CD4-positive, alpha-beta memory T cell (primary cell): ENCODE data around the gene COA3. TPM values are rescaled to one million over a fixed set of nuclear protein-coding genes. Genes with fewer than 3 reads are reported as not detected.
A peak's percentile ranks its signal among the peaks of the same experiment; 100 is the strongest.

Experiments used
- CTCF ChIA-PET: fragments of 350-600 bp; sonication (Branson Sonifier 250); formaldehyde crosslinking; loops from one replicate; lab custom pipeline; 2021; ENCODE audit warnings: inconsistent platforms; ENCODE audit not compliant: partially characterized antibody; lab: Charles Lee
- POLR2A ChIA-PET: fragments of 350-600 bp; sonication (Branson Sonifier 250); formaldehyde crosslinking; loops from one replicate; lab custom pipeline; 2021; ENCODE audit not compliant: partially characterized antibody; lab: Charles Lee
- DNase-seq, 5 donors: peaks; one replicate each; pipeline versions ENCODE4 v3.0.0 to v3.0.0-alpha.2; 2020 to 2022; ENCODE audit warnings: mixed read lengths in 1 of 5
- H3K27ac ChIP-seq: one replicate; pipeline ENCODE4 v1.7.0; 2013; ENCODE audit warnings: low read depth, low read length
- H3K27me3 ChIP-seq: 2 replicates; pipeline ENCODE4 v1.7.0; 2013; ENCODE audit warnings: mild to moderate bottlenecking, low read length, moderate library complexity; ENCODE audit not compliant: insufficient read depth
- H3K36me3 ChIP-seq: 2 replicates; pipeline ENCODE4 v1.7.0; 2013; ENCODE audit warnings: mild to moderate bottlenecking, low read length, moderate library complexity; ENCODE audit not compliant: insufficient read depth
- H3K4me1 ChIP-seq: 2 replicates; pipeline ENCODE4 v1.7.0; 2013; ENCODE audit warnings: mild to moderate bottlenecking, low read length, moderate library complexity; ENCODE audit not compliant: insufficient read depth
- H3K4me3 ChIP-seq, 2 donors: one replicate each; pipeline ENCODE4 v1.7.0; 2013; ENCODE audit warnings: low read length in 2 of 2, mild to moderate bottlenecking in 1 of 2
- H3K9me3 ChIP-seq, 2 donors: one replicate each; pipeline ENCODE4 v1.7.0; 2013; ENCODE audit warnings: low read length in 2 of 2, control low read depth in 1 of 2; ENCODE audit not compliant: control insufficient read depth in 1 of 2
- H3K27ac Mint-ChIP-seq, 7 donors: one replicate each; pipeline ENCODE4 v1.8.0; 2020 to 2021; ENCODE audit warnings: mixed read lengths in 7 of 7, mild to moderate bottlenecking in 6 of 7, inconsistent platforms in 3 of 7, moderate library complexity in 3 of 7
- H3K27me3 Mint-ChIP-seq, 2 donors: one replicate each; pipeline ENCODE4 v1.8.0; 2020 to 2021; ENCODE audit warnings: mixed read lengths in 2 of 2
- H3K36me3 Mint-ChIP-seq, 2 donors: one replicate each; pipeline ENCODE4 v1.8.0; 2020 to 2021; ENCODE audit warnings: mixed read lengths in 2 of 2, inconsistent platforms in 1 of 2, mild to moderate bottlenecking in 1 of 2
- H3K4me1 Mint-ChIP-seq, 4 donors: one replicate each; pipeline ENCODE4 v1.8.0; 2020 to 2021; ENCODE audit warnings: mixed read lengths in 4 of 4, mild to moderate bottlenecking in 1 of 4
- H3K4me3 Mint-ChIP-seq, 8 donors: one replicate each; pipeline ENCODE4 v1.8.0; 2020 to 2021; ENCODE audit warnings: mixed read lengths in 8 of 8, mild to moderate bottlenecking in 7 of 8, moderate library complexity in 6 of 8, inconsistent platforms in 3 of 8
- H3K9me3 Mint-ChIP-seq, 8 donors: one replicate each; pipeline ENCODE4 v1.8.0; 2020 to 2021; ENCODE audit warnings: mixed read lengths in 8 of 8, mild to moderate bottlenecking in 5 of 8, inconsistent platforms in 3 of 8, moderate library complexity in 1 of 8
- intact Hi-C: fragments of 100-400 bp; cut with micrococcal nuclease; formaldehyde crosslinking; loops from one replicate; pipeline ENCODE4 v1.15.1; 2023
- polyA plus RNA-seq, 2 donors: library from polyadenylated mRNA; unstranded; fragments of 300-500 nt; fragmentation: Illumina TruSeq; gene quantifications; one replicate each; pipeline ENCODE4 v1.2.3, GENCODE V29; 2021
- total RNA-seq, 2 experiments: library from RNA; stranded (reverse); gene quantifications; one replicate each; pipeline ENCODE4 v1.2.3, GENCODE V29; 2021

COA3 gene
- total and polyA plus RNA-seq, 4 experiments from 2014 or later, result 27.7 to 153 (median 70.0) TPM

DNA sequence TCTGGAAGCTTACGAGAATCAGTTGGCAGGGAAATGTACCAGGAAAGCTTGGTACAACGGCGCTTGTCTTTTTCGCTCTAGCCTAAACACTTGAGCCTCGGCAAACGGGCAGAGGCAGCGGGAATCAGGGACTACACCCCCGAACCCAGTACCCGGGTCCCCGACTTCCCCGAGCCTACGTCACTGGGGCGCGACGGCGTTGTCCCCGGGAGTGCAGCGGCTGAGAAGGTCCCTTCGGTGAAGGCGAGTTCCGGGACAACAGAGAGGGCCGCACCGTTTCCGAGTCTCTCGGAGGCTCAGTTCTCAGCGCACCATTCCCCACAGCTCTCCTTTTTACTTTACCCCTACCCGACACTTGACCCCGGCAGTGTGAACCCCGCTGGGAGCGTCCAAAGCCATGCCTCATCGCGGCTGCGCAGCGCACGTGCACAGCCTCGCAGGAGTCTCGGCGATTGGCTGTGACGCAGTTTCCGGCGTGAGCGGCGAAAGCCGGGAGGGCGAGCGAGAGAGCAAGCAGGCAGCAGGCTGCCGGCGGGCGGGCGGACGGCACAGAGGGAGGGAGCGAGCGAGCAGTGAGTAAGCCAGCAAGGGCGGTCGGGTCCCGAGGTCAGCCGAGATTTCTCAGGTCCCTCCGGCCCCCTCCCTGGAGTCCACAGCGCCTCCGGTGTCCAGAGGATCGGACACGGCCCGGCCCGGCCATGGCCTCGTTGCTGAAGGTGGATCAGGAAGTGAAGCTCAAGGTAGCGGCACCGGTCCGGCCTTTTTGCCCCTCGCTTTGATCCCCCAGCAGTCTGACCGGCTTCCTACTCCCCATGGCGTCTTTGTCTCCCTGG, 34.6 kb upstream of the COA3 start, which contains the start of gene PSME3:
Gene PSME3, plus strand, starts transcription at position 464 of the 833 bp plus-strand sequence. Its CDS starts 235 bp downstream, at position 699.
- peaks cover 19 to 31% (median 25%) of the 10 kb centered on the region in 4 donors for H3K4me1 Mint-ChIP-seq
- intact Hi-C loops, result loop anchor here (1.0 to 10.0 kb wide), 2 partner anchors 9 to 652 kb away; partner anchors contain the start of genes BECN1 and DHX8
- DNase-seq, result peak; percentile 88 to 92 (median 90)

GRCh38 chr17:42832213-42832933, 33.9 kb upstream of the COA3 start:
- Mint-ChIP-seq H3K4me3 (peak overlapping the region; percentile 93 to 97 (median 96)), H3K9me3 (peaks cover 0 to 3% (median 0%) of the 10 kb centered on the region in 8 donors), H3K27me3 (peaks cover 0 to 2% of the 10 kb centered on the region in 2 donors), H3K36me3 (peaks cover 9 to 27% of the 10 kb centered on the region in 2 donors), H3K4me1 (peaks cover 18 to 28% (median 23%) of the 10 kb centered on the region in 4 donors), H3K27ac (peak overlapping the region; percentile 99 to 100 (median 99))
- Histone ChIP-seq H3K36me3 (peaks cover 8% of the 10 kb centered on the region), H3K27me3 (no peaks in the 10 kb centered on the region), H3K4me1 (peaks cover 17% of the 10 kb centered on the region), H3K9me3 (no peaks in the 10 kb centered on the region), H3K27ac (peak overlapping the region; percentile 94), H3K4me3 (peak overlapping the region; percentile 72 to 97)
- intact Hi-C loops, result loop anchor here (10.0 kb wide), 1 partner anchor 652 kb away; the partner anchor contains the start of gene DHX8
- ChIA-PET CTCF (interaction anchor here (2.9 kb wide), 1 partner anchor 8 kb away, joined by 16 read pairs; the partner anchor contains the start of gene BECN1), POLR2A (interaction anchor here (0.6 to 3.1 kb wide), 12 partner anchors 9 to 652 kb away, joined by 3 to 61 read pairs (median 6); partner anchors contain the start of genes BECN1, DHX8, PSMC3IP and RPL27)
- DNase-seq, result no peak

More for the DNA sequence above, 34.6 kb upstream of the COA3 start, which contains the start of gene PSME3:
- Histone ChIP-seq H3K27ac (peak within 1 kb of the TSS; percentile 94), H3K9me3 (no peaks in the 10 kb centered on the region), H3K4me3 (peak within 1 kb of the TSS; percentile 72 to 97), H3K4me1 (peaks cover 17% of the 10 kb centered on the region), H3K27me3 (no peaks in the 10 kb centered on the region), H3K36me3 (peaks cover 16% of the 10 kb centered on the region)
- POLR2A ChIA-PET, result interaction anchor here (0.6 to 3.1 kb wide), 16 partner anchors 9 to 651 kb away, joined by 3 to 61 read pairs (median 4); partner anchors contain the start of genes BECN1, DHX8, PSMC3IP and RPL27
- Mint-ChIP-seq H3K4me3 (peak within 1 kb of the TSS; percentile 93 to 97 (median 96)), H3K9me3 (peaks cover 0 to 3% (median 0%) of the 10 kb centered on the region in 8 donors), H3K27me3 (no peaks in the 10 kb centered on the region), H3K36me3 (peaks cover 16 to 35% of the 10 kb centered on the region in 2 donors), H3K27ac (peak within 1 kb of the TSS; percentile 99 to 100 (median 99))
- CTCF ChIA-PET, result interaction anchor here (0.7 to 2.9 kb wide), 8 partner anchors 9 to 528 kb away, joined by 3 to 16 read pairs (median 4); partner anchors contain the start of genes AOC2, BECN1, RPL27 and VPS25

GRCh38 chr17:42830971-42831370, 32.5 kb upstream of the COA3 start:
- Histone ChIP-seq H3K4me1 (peaks cover 17% of the 10 kb centered on the region), H3K9me3 (no peaks in the 10 kb centered on the region), H3K27me3 (no peaks in the 10 kb centered on the region), H3K36me3 (peaks cover under 1% of the 10 kb centered on the region), H3K27ac (no peak overlapping the region), H3K4me3 (no peak overlapping the region)
- Mint-ChIP-seq H3K36me3 (peaks cover 2 to 18% of the 10 kb centered on the region in 2 donors), H3K4me1 (peaks cover 16 to 28% (median 23%) of the 10 kb centered on the region in 4 donors), H3K27ac (peak overlapping the region in 4 of 7 donors; percentile 1 to 68 (median 49)), H3K27me3 (peaks cover 0 to 2% of the 10 kb centered on the region in 2 donors), H3K9me3 (peaks cover 0 to 3% (median 0%) of the 10 kb centered on the region in 8 donors), H3K4me3 (peak overlapping the region in 3 of 8 donors; percentile 11 to 47 (median 43))
- intact Hi-C loops, result loop anchor here (10.0 kb wide), 1 partner anchor 654 kb away; the partner anchor contains the start of gene DHX8
- no peak for DNase-seq
- CTCF ChIA-PET, result interaction anchor here (1.1 kb wide), 1 partner anchor 11 kb away, joined by 5 read pairs; no protein-coding TSS in a partner anchor
- POLR2A ChIA-PET, result no interaction called here

GRCh38 chr17:42827472-42827871, 29.0 kb upstream of the COA3 start:
- no peaks in the 10 kb centered on the region for H3K9me3 ChIP-seq
- no peaks in the 10 kb centered on the region for H3K36me3 ChIP-seq
- intact Hi-C loops, result no loop called here
- Mint-ChIP-seq H3K9me3 (peaks cover 0 to 2% (median 0%) of the 10 kb centered on the region in 8 donors), H3K4me1 (peaks cover 12 to 25% (median 17%) of the 10 kb centered on the region in 4 donors), H3K4me3 (no peak overlapping the region), H3K27ac (no peak overlapping the region), H3K36me3 (peaks cover 0 to 6% of the 10 kb centered on the region in 2 donors), H3K27me3 (peaks cover 0 to 2% of the 10 kb centered on the region in 2 donors)
- H3K4me3 ChIP-seq, result no peak overlapping the region
- DNase-seq, result no peak
- H3K27ac ChIP-seq, result no peak overlapping the region
- no peaks in the 10 kb centered on the region for H3K27me3 ChIP-seq
- POLR2A ChIA-PET, result no interaction called here
- CTCF ChIA-PET, result no interaction called here
- peaks cover 18% of the 10 kb centered on the region for H3K4me1 ChIP-seq

DNA sequence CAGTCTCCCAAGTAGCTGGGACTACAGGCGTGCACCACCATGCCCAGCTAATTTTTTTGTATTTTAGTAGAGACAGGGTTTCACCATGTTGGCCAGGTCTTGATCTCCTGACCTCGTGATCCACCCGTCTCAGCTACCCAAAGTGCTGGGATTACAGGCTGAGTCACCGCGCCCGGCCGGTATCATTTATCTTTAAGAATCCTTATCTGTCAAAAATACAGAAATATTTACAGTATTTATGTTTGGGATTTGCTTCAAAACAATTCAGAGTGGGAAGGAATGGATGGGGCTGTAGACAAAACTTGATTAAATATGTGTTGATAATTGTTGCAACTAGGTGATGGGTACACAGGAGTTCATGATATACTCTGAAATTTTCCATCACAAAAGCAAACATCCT, 22.7 kb upstream of the COA3 start:
- POLR2A ChIA-PET, result interaction anchor here (0.9 to 4.6 kb wide), 2 partner anchors 12 to 22 kb away, joined by 3 to 61 read pairs; partner anchors contain the start of gene PSME3
- Histone ChIP-seq H3K36me3 (peaks cover 42% of the 10 kb centered on the region), H3K9me3 (no peaks in the 10 kb centered on the region), H3K27me3 (no peaks in the 10 kb centered on the region), H3K4me1 (peaks cover 15% of the 10 kb centered on the region), H3K4me3 (no peak overlapping the region), H3K27ac (no peak overlapping the region)
- no peak for DNase-seq
- CTCF ChIA-PET, result interaction anchor here (1.3 kb wide), 1 partner anchor 217 kb away, joined by 3 read pairs; no protein-coding TSS in a partner anchor
- Mint-ChIP-seq H3K9me3 (no peaks in the 10 kb centered on the region), H3K36me3 (peaks cover 32 to 51% of the 10 kb centered on the region in 2 donors), H3K27me3 (no peaks in the 10 kb centered on the region), H3K27ac (peak overlapping the region in 2 of 7 donors; percentile 7 to 35), H3K4me3 (peak overlapping the region in 2 of 8 donors; percentile 30 to 55), H3K4me1 (peaks cover 15 to 41% (median 24%) of the 10 kb centered on the region in 4 donors)
- intact Hi-C loops, result loop anchor here (5.0 kb wide), 1 partner anchor 541 kb away; no protein-coding TSS in a partner anchor

GRCh38 chr17:42819939-42820535, 21.5 kb upstream of the COA3 start:
- no peaks in the 10 kb centered on the region for H3K9me3 ChIP-seq
- Mint-ChIP-seq H3K36me3 (peaks cover 41 to 62% of the 10 kb centered on the region in 2 donors), H3K4me3 (peak overlapping the region in 1 of 8 donors; percentile 26), H3K27ac (peak overlapping the region; percentile 18 to 65 (median 36)), H3K9me3 (no peaks in the 10 kb centered on the region), H3K27me3 (no peaks in the 10 kb centered on the region), H3K4me1 (peaks cover 16 to 41% (median 25%) of the 10 kb centered on the region in 4 donors)
- CTCF ChIA-PET, result interaction anchor here (0.8 to 1.6 kb wide), 8 partner anchors 10 to 216 kb away, joined by 3 to 7 read pairs (median 4); partner anchors contain the start of genes CNTD1 and COA3
- peaks cover 53% of the 10 kb centered on the region for H3K36me3 ChIP-seq
- no peaks in the 10 kb centered on the region for H3K27me3 ChIP-seq
- DNase-seq, result peak; percentile 46 to 66 (median 49)
- intact Hi-C loops, result loop anchor here (5.0 kb wide), 1 partner anchor 542 kb away; no protein-coding TSS in a partner anchor
- POLR2A ChIA-PET, result interaction anchor here (0.9 kb wide), 1 partner anchor 21 kb away, joined by 3 read pairs; no protein-coding TSS in a partner anchor
- peaks cover 15% of the 10 kb centered on the region for H3K4me1 ChIP-seq
- no peak overlapping the region for H3K4me3 ChIP-seq
- no peak overlapping the region for H3K27ac ChIP-seq
